ENCODE data around the gene ETV3L.
"Not testable (repeated sequence)": the region's sequence is repeated elsewhere in the genome, so short reads cannot be mapped to it uniquely, and the experiment has no call there.

The ETV3L gene

GRCh38 chr1:157105298-157105987, 5.8 kb upstream of the ETV3L start:
- DNase-seq (ENCODE audit: low read depth), result no peak

DNA sequence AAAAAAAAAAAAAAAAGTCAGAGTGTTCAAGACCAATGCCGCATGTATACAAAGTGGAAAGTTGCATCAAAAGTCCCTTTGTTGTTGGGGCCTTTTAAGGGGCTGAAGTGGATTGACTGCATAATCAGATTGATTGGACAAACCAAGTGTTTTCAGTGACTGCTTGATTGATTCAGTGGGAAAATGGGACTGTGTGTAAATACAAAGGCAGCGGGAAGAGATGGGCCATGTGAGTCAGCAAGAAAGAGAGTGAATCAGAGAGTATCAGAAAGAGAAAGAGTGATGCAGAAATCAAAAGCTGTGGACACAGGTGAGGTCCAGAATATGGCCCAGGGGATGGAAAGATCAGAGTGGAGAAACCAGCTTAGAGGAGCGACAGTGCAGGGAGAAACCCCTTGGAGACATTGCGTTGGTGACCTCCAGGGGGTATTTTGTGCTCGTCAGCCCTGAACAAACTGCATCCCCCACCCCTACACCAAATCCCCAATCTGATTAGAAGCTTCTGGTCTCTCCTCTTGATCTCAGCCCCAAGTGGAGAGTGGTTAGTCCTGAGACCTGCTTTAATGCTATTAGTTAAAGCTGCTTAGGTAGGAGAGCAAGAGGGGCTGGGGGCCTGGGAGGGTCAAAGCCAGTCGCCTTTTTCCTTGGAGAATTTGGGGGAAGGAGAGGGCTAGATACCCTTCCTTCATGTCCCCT, 5.1 kb upstream of the ETV3L start:
- DNase-seq (ENCODE audit: low read depth), result no peak

- DNase-seq (ENCODE audit: low read depth), result no peak
Observed at GRCh38 chr1:157103268-157103667, 3.7 kb upstream of the ETV3L start.

DNA sequence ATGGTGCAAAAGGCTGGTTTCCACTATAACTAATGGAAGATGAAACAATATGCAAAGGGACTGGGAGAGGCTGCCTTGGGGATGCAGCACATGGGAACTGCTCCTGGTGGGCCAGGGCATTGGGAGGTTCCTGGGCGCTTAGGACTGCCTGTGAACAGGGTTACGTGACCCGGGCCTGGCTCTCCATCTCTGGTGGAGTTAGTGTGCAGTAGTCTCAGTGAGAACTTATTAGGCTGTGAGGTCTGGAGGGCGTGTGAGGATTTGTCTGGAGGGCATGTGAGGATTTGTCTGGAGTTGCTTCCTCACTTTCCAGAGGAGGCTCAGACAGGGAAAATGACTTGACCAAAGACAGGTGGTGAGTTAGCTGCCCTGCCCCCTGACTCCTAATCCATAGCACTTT, 1.5 kb upstream of the ETV3L start:
- DNase-seq (ENCODE audit: low read depth), result no peak

GRCh38 chr1:157098987-157099632, 498 bp downstream of the ETV3L start:
- DNase-seq (ENCODE audit: low read depth), result not testable (repeated sequence)

GRCh38 chr1:157098519-157098918, 1.1 kb downstream of the ETV3L start:
- DNase-seq (ENCODE audit: low read depth), result no peak

GRCh38 chr1:157097692-157098091, 1.9 kb downstream of the ETV3L start:
- DNase-seq (ENCODE audit: low read depth), result no peak

DNA sequence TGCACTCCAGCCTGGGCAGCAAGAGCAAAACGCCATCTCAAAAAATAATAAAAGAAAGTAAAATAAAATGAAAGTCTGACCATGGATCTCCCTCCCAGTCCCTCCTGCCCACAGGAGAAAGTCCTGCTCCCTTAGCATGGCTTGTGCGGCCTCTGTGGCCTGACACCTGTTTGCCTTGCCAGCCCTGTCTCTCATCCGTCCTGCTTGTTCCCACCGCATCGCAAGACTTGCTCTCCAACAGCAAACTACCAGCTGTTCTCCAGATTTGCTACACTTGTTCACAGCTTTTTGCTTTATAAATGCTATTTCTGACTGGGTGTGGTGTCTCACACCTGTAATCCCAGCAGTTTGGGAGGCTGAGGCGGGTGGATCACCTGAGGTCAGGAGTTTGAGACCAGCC, 2.7 kb downstream of the ETV3L start:
- no peak for DNase-seq (ENCODE audit: low read depth)

- no peak for DNase-seq (ENCODE audit: low read depth)
Observed at GRCh38 chr1:157095551-157095950, 4.1 kb downstream of the ETV3L start.

DNA sequence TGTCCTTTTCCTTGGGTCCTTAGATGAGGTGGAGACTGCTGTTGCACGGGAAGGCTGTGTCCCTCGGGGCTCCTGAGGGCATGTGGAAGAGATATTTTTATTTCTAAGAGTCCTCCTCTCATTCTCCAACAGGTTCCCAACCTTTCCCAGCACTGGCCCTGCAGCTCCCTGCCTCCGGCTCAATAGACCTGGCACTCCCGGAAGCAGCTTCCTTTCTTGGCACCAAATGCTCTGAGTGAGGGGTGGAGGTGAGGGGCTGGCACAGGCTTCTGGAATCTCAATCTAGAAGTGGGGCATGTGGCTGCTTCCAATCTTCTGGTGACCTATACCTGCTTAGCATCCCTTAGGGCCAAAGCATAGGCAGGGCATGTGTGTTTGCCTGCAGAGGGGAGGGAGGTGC, 4.5 kb downstream of the ETV3L start:
- DNase-seq (ENCODE audit: low read depth), result no peak

DNA sequence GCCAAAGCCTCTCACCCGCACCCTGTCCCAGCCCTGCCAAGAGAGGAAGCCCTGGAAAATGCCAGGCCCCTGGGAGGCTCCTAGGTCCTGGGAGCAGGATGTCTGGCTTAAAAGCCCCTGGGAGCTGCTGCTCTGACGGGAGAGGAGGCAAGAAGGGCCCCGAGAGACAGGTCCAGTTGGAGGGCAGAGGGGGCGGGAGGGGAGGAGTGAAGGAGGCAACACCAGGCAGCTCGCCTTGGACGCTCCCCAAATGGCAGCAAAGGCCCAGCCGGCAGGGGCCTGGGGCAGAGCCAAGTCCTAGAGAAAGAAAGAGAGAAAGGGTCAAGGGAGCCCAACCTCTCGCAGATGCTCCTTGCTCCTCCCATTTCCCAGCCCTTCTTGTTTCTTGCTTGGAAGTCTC, 6.8 kb downstream of the ETV3L start:
- DNase-seq (ENCODE audit: low read depth), result peak; percentile 43

DNA sequence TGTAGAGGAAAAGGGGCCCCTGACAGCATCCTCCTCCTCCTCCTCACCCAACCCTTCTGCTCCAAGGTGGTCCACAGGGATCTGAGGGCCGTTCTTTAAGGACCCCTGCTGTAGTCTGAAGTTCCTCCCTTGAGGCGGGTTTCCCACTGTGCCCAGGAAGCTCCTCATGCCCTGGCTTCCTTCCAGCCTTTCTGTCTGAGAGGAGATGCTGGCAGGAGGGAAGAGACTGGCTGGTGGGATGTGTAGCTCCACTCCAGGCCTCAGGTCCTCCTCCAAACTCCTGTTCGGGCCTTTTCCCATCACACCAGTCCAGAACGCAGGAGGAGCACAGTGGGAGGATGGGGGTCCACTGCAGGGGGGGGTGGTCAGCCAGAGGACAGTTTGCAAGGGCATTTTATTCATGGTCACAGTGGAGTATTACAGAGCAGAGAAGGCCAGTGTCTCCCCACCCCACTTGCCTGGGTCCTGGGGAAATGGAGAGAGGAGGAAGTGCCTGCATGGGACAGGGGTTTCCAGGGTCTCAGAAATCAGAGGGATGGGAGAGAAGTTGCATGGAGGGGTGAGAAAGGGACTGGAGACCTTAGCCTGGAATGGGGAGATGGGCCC, 7.8 kb downstream of the ETV3L start:
- no peak for DNase-seq (ENCODE audit: low read depth)

DNA sequence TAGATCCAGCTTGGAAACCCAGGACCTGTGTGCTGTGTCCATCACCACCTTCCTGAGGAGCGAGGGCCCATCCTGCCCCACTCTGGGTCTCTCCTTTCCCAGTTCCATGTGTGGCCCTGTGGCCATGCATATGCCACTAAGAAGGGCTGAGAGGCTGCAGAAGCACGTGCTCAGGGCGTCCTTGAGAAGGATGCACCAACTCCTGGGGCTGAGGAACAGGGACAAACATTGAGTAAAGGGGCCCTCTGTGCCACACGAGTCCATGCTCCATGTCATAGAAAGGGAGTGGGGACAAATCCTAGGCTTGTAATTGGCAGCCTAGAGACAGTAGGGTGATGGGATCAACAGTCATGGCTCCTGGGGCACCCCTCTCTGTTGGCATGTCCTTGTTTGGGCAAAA, 8.4 kb downstream of the ETV3L start:
- no peak for DNase-seq (ENCODE audit: low read depth)

GRCh38 chr1:157090771-157091170, 8.8 kb downstream of the ETV3L start:
- DNase-seq (ENCODE audit: low read depth), result no peak

- peak; percentile 90 for DNase-seq (ENCODE audit: low read depth)
Observed at GRCh38 chr1:157090196-157090647, 9.4 kb downstream of the ETV3L start.

- DNase-seq (ENCODE audit: low read depth), result no peak
Observed at GRCh38 chr1:157089789-157090188, 9.8 kb downstream of the ETV3L start.

DNA sequence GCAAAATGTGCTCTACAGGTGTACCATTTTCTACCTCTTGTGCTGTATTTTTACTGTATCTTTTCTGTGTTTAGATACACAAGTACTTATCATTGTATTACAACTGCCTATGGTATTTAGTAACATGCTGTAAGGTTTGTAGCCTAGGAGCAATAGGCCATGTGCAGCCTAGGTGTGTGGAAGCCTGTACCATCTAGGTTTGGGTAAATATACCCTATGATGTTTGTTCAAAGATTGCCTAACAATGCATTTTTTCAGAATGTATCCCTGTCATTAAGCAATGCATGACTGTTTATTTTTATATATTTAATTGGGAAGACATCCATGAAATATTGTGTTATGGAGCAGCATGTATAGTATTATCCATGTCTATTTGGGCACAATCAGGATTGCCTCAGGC, 11.0 kb downstream of the ETV3L start:
- DNase-seq (ENCODE audit: low read depth), result no peak

DNA sequence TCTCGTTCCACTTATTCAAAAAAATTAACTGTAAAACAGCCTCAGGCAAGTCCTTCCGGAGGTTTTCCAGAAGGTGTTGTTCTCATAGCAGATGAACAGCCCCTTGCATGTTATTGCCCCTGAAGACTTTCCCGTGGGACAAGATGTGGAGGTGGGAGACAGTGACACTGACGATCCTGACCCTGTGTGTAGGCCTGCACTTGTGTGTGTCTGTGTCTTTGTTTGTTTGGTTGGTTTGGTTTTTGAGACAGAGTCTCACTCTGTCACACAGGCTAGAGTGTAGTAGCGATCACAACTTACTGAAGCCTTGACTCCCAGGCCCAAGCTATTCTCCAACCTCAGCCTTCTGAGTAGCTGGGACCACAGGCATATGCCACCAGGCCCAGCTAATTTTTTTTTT, 12.6 kb downstream of the ETV3L start:
- no peak for DNase-seq (ENCODE audit: low read depth)

DNA sequence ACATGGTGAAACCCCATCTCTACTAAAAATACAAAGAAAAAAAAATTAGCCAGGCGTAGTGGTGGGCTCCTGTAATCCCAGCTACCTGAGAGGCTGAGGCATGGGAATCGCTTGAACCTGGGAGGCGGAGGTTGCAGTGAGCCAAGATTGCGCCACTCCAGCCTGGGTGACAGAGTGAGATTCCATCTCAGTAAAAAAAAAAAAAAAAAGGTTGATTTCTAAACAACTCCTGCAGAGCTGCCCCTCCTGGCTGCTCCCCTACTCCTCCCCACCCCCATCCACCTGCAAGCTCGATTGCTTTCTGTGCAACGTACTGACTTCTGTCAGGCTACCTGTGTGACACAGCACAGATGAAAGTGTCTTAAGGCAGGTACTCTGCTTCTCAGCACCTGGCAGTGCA, 13.3 kb downstream of the ETV3L start:
- DNase-seq (ENCODE audit: low read depth), result no peak

DNA sequence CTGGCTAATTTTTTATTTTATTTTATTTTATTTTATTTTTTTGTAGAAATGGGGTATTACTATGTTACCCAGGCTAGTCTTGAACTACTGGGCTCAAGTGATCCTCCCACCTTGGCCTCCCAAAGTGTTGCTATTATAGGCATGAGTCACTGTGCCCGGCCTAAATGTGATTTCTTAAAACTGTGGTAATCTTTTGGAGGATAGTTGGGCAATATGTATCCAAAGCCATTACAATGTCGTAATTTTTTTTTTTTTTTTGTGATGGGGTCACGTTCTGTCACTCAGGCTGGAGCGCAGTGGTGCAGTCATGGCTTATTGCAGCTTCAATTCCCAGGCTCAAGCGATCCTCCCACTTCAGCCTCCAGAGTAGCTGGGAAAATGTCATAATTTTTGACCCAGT, 14.2 kb downstream of the ETV3L start:
- no peak for DNase-seq (ENCODE audit: low read depth)

DNA sequence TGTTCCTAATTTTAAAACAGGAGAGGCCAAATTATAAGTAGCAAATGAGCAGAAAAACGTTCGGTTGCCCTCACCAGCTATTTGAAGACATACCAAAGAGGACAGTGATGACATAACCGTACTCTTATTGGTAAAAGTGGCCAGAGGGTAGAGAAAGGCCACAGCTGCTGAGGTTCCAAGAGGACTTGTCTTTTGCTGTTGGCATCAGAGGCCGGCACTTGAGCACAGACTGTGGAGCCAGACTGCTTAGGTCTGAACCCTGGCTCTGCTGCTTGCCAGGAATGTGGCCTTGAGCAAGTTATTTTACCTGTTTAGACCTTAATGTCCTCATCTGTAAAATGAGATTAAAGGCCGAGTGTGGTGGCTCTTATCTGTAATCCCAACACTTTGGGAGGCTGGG, 14.9 kb downstream of the ETV3L start:
- no peak for DNase-seq (ENCODE audit: low read depth)

DNA sequence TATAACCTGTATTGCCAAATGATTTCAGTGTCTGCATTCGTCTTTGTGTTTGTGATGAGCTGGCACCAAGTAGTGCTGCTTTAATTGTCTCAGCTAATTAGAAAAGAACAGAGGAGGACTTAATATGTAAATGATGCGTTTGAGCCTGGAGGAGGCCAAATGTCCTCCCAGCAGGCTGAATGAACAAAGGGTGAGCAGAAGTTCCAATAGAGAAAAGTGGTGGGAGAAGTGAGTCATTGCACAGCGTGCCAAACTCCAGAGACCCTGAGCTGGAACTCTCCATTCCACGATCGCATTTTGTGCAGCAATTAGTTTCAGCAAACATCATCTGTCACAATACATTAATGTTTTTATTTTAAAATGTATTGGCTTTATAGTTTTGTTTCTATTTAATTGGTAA, 17.9 kb downstream of the ETV3L start:
- no peak for DNase-seq (ENCODE audit: low read depth)

GRCh38 chr1:157080714-157081113, 18.9 kb downstream of the ETV3L start:
- no peak for DNase-seq (ENCODE audit: low read depth)

All from fibroblast of the conjunctiva (primary cell).